Lower leg skin (tissue), 4 donors: ENCODE data around the gene CACHD1. TPM values are rescaled to one million over a fixed set of nuclear protein-coding genes. Genes with fewer than 3 reads are reported as not detected.
A peak's percentile ranks its signal among the peaks of the same experiment; 100 is the strongest.
"Not testable (repeated sequence)": the region's sequence is repeated elsewhere in the genome, so short reads cannot be mapped to it uniquely, and the experiment has no call there.

ENCODE experiments used
- DNase-seq, 2 donors: peaks; one replicate each; pipeline ENCODE4 v3.0.0-alpha.2; 2019; ENCODE audit warnings: low spot score in 2 of 2
- H3K4me3 ChIP-seq: fragments of 200-600 bp; sonication (generic); 2 replicates; pipeline ENCODE4 v1.5.1; 2017; ENCODE audit warnings: mild to moderate bottlenecking, low read depth; ENCODE audit not compliant: poor library complexity, severe bottlenecking
- POLR2A ChIP-seq, 2 donors: fragments of 450-650 bp; IDR thresholded peaks; one replicate each; pipeline ENCODE4 v1.6.1; 2016 to 2017; ENCODE audit warnings: antibody characterized with exemption in 2 of 2, mild to moderate bottlenecking in 1 of 2, moderate library complexity in 1 of 2
- WGBS, 2 donors: methylation state at CpG; one replicate each; pipeline ENCODE4 v1.1.5; 2018; 5-methylcytosine and 5-hydroxymethylcytosine counted together
- intact Hi-C: fragments of 100-400 bp; cut with DNase I; formaldehyde crosslinking; loops from one replicate; pipeline ENCODE4 v1.15.0; 2023; ENCODE audit warnings: low total_unique reads
- total RNA-seq, 4 donors: library from RNA; depleted of rRNA; stranded (reverse); fragments of >200 nt; gene quantifications; one replicate each; pipeline ENCODE4 v1.1.0, GENCODE V29; 2016
- TF ChIP-seq, protein P1 (sequence below), 3 donors: fragments of 450-650 bp; IDR thresholded peaks; one replicate each; pipeline ENCODE4 v1.5.1; 2016; ENCODE audit warnings: antibody characterized with exemption in 3 of 3, mild to moderate bottlenecking in 3 of 3, moderate library complexity in 2 of 3

The CACHD1 gene
- total RNA-seq, 4 donors from 2014 or later = 7.3 to 17.1 (median 10.9) TPM

GRCh38 chr1:64505944-64506655 lies 36.2 kb downstream of the CACHD1 start:
- no peak overlapping the region for H3K4me3 ChIP-seq
- DNase-seq = peak in 1 of 2 donors; percentile 84
- WGBS, 2 donors = 50 to 58% methylated on average over 15 of the region's 15 CpGs
- intact Hi-C loops = no loop called here
- TF ChIP-seq, protein P1, sequence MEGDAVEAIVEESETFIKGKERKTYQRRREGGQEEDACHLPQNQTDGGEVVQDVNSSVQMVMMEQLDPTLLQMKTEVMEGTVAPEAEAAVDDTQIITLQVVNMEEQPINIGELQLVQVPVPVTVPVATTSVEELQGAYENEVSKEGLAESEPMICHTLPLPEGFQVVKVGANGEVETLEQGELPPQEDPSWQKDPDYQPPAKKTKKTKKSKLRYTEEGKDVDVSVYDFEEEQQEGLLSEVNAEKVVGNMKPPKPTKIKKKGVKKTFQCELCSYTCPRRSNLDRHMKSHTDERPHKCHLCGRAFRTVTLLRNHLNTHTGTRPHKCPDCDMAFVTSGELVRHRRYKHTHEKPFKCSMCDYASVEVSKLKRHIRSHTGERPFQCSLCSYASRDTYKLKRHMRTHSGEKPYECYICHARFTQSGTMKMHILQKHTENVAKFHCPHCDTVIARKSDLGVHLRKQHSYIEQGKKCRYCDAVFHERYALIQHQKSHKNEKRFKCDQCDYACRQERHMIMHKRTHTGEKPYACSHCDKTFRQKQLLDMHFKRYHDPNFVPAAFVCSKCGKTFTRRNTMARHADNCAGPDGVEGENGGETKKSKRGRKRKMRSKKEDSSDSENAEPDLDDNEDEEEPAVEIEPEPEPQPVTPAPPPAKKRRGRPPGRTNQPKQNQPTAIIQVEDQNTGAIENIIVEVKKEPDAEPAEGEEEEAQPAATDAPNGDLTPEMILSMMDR (IDR thresholded peaks at IDR 0.05) = no peak
- TF ChIP-seq POLR2A (IDR thresholded peaks at IDR 0.05) = no peak

- intact Hi-C loops = no loop called here
- no peak overlapping the region for H3K4me3 ChIP-seq
- no peak for DNase-seq
- TF ChIP-seq POLR2A (IDR thresholded peaks at IDR 0.05) = no peak
- TF ChIP-seq, protein P1 (IDR thresholded peaks at IDR 0.05) = no peak
- WGBS, 2 donors = 72 to 84% methylated on average over 2 of the region's 2 CpGs
Measured at GRCh38 chr1:64508629-64509028, 38.7 kb downstream of the CACHD1 start.

DNA sequence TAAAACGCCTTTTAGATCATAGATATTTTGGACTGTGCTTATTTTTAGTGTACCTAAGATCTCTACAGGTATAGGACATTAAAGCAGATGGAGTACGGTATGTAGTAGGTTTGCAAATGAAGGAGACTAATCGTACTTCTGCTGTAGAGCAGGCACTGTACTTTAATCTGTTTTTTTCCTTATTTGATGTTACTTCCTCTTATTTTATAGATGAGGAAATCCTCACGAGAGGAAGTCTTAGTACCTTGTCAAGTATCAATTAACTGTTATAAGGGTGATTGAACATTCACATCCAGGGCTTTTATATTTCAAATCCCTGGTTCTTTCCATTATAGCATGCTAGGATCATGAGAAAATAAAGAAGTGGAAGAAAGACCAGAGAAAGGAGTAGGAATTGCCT lies 41.1 kb downstream of the CACHD1 start:
- intact Hi-C loops = no loop called here
- DNase-seq = no peak
- WGBS, 2 donors = 79 to 81% methylated on average over 4 of the region's 4 CpGs
- no peak overlapping the region for H3K4me3 ChIP-seq
- TF ChIP-seq POLR2A (IDR thresholded peaks at IDR 0.05) = no peak
- TF ChIP-seq, protein P1 (IDR thresholded peaks at IDR 0.05) = no peak

- intact Hi-C loops, H3K4me3 ChIP-seq, DNase-seq: not testable (repeated sequence)
- 45 to 50% methylated on average over 2 of the region's 2 CpGs for WGBS, 2 donors
Measured at GRCh38 chr1:64512206-64512605, 42.3 kb downstream of the CACHD1 start.

DNA sequence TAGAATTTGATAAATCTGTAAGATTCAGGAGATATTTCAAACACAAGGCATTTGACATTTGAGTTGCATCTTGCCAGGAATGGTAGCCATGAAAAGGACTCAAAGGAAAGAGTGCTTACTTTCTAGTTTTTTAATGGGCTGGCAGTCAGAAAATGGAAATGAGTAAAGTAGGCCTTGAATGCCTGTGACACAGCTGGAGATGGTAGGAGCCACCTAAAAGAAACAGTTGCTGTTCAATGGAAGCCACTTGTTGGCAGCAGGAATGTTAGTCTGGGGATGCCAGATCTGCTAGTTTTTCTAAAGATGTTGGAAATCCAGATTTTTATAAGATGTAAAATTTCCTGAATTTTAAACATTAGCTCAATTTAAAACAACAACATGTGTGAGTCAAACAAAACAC lies 43.6 kb downstream of the CACHD1 start:
- intact Hi-C loops = no loop called here
- no peak overlapping the region for H3K4me3 ChIP-seq
- no peak for TF ChIP-seq POLR2A (IDR thresholded peaks at IDR 0.05)
- TF ChIP-seq, protein P1 (IDR thresholded peaks at IDR 0.05) = no peak
- DNase-seq = no peak

GRCh38 chr1:64514197-64514765 lies 44.4 kb downstream of the CACHD1 start:
- no peak overlapping the region for H3K4me3 ChIP-seq
- WGBS, 2 donors = 9 to 17% methylated on average over 1 of the region's 1 CpG
- intact Hi-C loops = no loop called here

More at GRCh38 chr1:64514197-64514765, 44.4 kb downstream of the CACHD1 start:
- DNase-seq = no peak
- no peak for TF ChIP-seq POLR2A (IDR thresholded peaks at IDR 0.05)
- TF ChIP-seq, protein P1 (IDR thresholded peaks at IDR 0.05) = no peak
